Activated T-helper 17 cell treated with anti-CD3 and anti-CD28 coated beads, Interleukin-2, amount 50 U/mL, for 72 hours (primary cell): ENCODE data around the gene SLC44A1. TPM values are rescaled to one million over a fixed set of nuclear protein-coding genes. Genes with fewer than 3 reads are reported as not detected.

Experiments used
- ATAC-seq: fragments of 150-1000 bp; cut with Tn5 transposase; replicated peaks from 2 replicates; pipeline ENCODE4 v1.10.0; 2021; ENCODE audit warnings: mild to moderate bottlenecking, moderate library complexity
- H3K27ac Mint-ChIP-seq: one replicate; pipeline ENCODE4 v1.8.0; 2022; ENCODE audit warnings: mixed read lengths
- H3K27me3 Mint-ChIP-seq: one replicate; pipeline ENCODE4 v1.8.0; 2022; ENCODE audit warnings: mixed read lengths
- H3K36me3 Mint-ChIP-seq: one replicate; pipeline ENCODE4 v1.8.0; 2022; ENCODE audit warnings: low read depth, mild to moderate bottlenecking, mixed read lengths
- H3K4me1 Mint-ChIP-seq: one replicate; pipeline ENCODE4 v1.8.0; 2022; ENCODE audit warnings: mixed read lengths
- H3K4me3 Mint-ChIP-seq: one replicate; pipeline ENCODE4 v1.8.0; 2022; ENCODE audit warnings: mild to moderate bottlenecking, mixed read lengths
- H3K9me3 Mint-ChIP-seq: one replicate; pipeline ENCODE4 v1.8.0; 2022; ENCODE audit warnings: mixed read lengths
- total RNA-seq, 2 donors: library from RNA; stranded (reverse); gene quantifications; one replicate each; pipeline ENCODE4 v1.2.3, GENCODE V29; 2022

The SLC44A1 gene
- total RNA-seq, 2 donors from 2014 or later, result 4.4 to 5.0 TPM

DNA sequence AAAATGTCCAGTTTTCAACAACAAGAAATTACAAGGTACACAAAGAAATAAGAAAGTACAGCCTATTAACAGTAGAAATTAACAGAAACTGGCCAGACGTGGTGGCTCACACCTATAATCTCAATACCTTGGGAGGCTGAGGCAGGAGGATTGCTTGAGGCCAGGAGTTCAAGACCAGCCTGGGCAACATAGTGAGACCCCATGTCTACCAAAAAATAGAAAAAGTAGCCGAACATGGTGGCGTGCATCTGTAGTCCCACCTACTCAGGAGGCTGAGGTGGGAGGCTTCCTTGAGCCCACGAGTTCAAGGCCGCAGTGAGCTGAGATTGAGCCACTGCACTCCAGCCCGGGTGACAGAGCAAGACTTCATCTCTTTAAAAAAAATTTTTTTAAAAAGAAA is 161.9 kb downstream of the SLC44A1 start:
- Mint-ChIP-seq H3K9me3 (peaks cover 11% of the 10 kb centered on the region), H3K36me3 (peaks cover 8% of the 10 kb centered on the region), H3K4me3 (no peak overlapping the region), H3K27ac (no peak overlapping the region), H3K4me1 (peaks cover 28% of the 10 kb centered on the region), H3K27me3 (peaks cover 59% of the 10 kb centered on the region)
- ATAC-seq, result no peak

- Mint-ChIP-seq H3K27ac (no peak overlapping the region), H3K4me1 (no peaks in the 10 kb centered on the region), H3K36me3 (no peaks in the 10 kb centered on the region), H3K27me3 (peaks cover 36% of the 10 kb centered on the region), H3K4me3 (no peak overlapping the region), H3K9me3 (peaks cover 11% of the 10 kb centered on the region)
- ATAC-seq, result no peak
These were observed 169.1 kb downstream of the SLC44A1 start for GRCh38 chr9:105413525-105413924.

DNA sequence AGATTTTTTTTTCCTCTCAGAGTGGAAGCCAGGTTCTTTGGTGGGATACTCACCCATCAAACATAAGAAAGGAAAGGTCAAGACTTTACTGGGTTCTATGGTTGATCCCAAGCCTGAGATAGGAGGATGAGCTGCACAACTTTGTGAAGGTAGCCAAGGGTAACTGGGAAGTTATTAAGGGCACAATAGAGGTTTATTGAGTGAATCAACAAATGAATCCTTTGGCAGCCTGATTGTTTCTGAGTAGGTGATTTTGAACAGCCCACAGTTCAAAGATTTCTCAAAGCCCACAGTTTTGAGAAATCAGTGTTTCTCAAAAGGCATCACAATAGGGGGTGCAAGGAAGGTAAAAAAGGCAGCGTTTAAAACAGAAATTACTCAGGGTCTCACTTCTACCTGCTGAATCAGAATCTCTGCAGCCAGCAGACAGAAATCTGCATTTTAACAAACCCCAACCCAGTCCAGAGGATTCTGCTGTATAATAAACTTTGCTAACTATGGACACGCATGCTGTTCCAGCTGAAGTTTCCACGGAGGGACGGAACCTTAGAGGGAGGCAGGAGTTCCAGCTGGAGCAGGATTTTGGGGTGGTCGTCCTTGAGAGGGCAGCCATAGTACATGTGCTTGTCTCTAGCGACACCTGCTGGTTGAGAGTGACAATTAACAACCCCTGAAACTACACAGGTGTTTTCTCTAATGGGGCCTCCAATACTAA is 170.7 kb downstream of the SLC44A1 start:
- H3K36me3 Mint-ChIP-seq, result no peaks in the 10 kb centered on the region
- ATAC-seq, result peak; percentile 56
- H3K9me3 Mint-ChIP-seq, result peaks cover 6% of the 10 kb centered on the region
- peaks cover 29% of the 10 kb centered on the region for H3K27me3 Mint-ChIP-seq
- H3K4me1 Mint-ChIP-seq, result no peaks in the 10 kb centered on the region
- no peak overlapping the region for H3K4me3 Mint-ChIP-seq
- H3K27ac Mint-ChIP-seq, result no peak overlapping the region

DNA sequence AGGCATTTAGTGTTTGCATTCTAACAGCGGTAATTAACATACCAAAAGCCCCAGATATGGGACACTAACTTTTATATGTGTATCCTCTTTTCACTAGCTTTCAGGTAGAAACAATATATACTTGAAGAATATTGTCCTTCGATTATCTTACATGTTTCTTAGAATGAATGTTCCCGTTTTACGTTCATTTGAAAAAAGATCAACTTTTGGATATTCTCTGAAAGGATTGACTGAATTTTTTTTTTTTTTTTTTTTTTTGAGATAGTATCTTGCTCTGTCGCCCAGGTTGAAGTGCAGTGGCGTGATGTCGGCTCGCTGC is 171.2 kb downstream of the SLC44A1 start:
- Mint-ChIP-seq H3K27ac (no peak overlapping the region), H3K36me3 (no peaks in the 10 kb centered on the region), H3K4me1 (no peaks in the 10 kb centered on the region), H3K4me3 (no peak overlapping the region), H3K27me3 (peaks cover 26% of the 10 kb centered on the region), H3K9me3 (peaks cover 6% of the 10 kb centered on the region)
- ATAC-seq, result no peak

GRCh38 chr9:105416840-105417239 is 172.4 kb downstream of the SLC44A1 start:
- no peaks in the 10 kb centered on the region for H3K9me3 Mint-ChIP-seq
- peaks cover 19% of the 10 kb centered on the region for H3K27me3 Mint-ChIP-seq

DNA sequence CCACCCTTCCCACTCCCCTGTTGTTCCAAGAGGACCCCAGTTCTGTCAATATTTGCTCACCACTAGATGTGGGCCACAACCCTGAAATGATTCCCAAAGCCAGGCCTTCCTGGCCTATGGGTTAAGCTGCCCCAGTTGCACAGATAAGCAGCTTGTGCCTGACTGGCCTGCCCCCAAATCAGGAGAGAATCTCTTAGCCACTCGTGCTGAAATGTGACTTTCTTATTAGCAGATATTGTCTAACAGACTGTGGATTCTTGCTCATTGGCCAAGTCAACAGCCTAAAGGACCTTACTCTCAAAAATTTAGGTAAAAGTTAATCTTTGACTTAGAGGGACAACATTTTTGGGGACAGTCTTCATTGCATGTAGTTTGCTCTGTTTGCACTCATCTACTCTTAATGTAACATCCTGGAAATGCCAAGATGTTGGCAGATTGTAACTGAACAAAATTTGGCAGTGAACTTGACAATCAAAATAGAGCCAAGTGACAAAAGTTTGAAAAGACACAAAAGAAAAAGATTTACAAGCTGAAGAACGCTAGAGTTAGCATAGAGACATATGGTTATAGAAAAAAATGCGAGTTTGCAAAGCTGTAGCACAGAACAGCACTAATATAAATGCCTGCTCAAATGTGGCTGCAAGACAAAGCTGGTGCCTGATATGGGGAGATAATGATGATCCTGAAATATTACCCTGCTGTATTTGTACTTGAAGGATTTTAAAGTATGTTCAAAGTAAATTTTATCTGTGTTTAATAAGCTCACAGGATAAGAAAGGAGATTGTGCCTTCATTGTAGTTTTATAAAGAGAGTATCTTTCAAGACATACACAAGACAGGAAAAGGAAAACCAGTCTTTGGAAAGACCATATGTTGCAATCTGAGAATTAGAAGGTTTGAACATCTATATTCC is 174.4 kb downstream of the SLC44A1 start:
- Mint-ChIP-seq H3K4me3 (no peak overlapping the region), H3K9me3 (no peaks in the 10 kb centered on the region), H3K27me3 (peaks cover 10% of the 10 kb centered on the region), H3K4me1 (no peaks in the 10 kb centered on the region), H3K36me3 (no peaks in the 10 kb centered on the region), H3K27ac (no peak overlapping the region)
- ATAC-seq, result no peak

More at GRCh38 chr9:105416840-105417239, 172.4 kb downstream of the SLC44A1 start:
- H3K4me3 Mint-ChIP-seq, result no peak overlapping the region
- no peak for ATAC-seq
- no peaks in the 10 kb centered on the region for H3K4me1 Mint-ChIP-seq
- no peak overlapping the region for H3K27ac Mint-ChIP-seq
- no peaks in the 10 kb centered on the region for H3K36me3 Mint-ChIP-seq

- no peak overlapping the region for H3K27ac Mint-ChIP-seq
- H3K4me1 Mint-ChIP-seq, result no peaks in the 10 kb centered on the region
- H3K36me3 Mint-ChIP-seq, result no peaks in the 10 kb centered on the region
- H3K9me3 Mint-ChIP-seq, result no peaks in the 10 kb centered on the region
- H3K27me3 Mint-ChIP-seq, result peaks cover 6% of the 10 kb centered on the region
- no peak for ATAC-seq
- no peak overlapping the region for H3K4me3 Mint-ChIP-seq
These were observed 175.6 kb downstream of the SLC44A1 start for GRCh38 chr9:105419816-105420597.

DNA sequence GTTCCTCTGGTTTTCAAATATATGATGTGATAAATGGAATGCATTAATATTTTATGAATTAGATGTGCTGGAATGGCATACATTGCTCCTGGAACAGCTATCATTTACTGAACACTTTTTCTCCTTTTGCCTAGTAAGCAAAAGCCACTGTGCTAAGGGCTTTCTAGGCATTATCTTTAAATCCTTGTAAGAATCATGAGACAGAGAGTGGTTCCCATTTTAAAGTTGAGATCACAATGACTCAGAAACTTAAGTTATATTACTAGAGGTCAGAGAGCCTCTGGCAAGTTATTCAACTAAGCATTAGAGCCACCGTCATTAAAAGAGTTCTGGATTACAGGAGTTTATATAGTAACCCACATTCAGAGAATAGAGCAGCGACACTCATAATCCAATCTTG is 176.7 kb downstream of the SLC44A1 start:
- H3K4me1 Mint-ChIP-seq, result no peaks in the 10 kb centered on the region
- ATAC-seq, result no peak
- no peak overlapping the region for H3K4me3 Mint-ChIP-seq
- H3K36me3 Mint-ChIP-seq, result no peaks in the 10 kb centered on the region
- peaks cover 3% of the 10 kb centered on the region for H3K27me3 Mint-ChIP-seq
- H3K9me3 Mint-ChIP-seq, result no peaks in the 10 kb centered on the region
- H3K27ac Mint-ChIP-seq, result no peak overlapping the region

- H3K27me3 Mint-ChIP-seq, result peaks cover 3% of the 10 kb centered on the region
- no peaks in the 10 kb centered on the region for H3K36me3 Mint-ChIP-seq
- H3K4me1 Mint-ChIP-seq, result no peaks in the 10 kb centered on the region
- H3K4me3 Mint-ChIP-seq, result no peak overlapping the region
- H3K27ac Mint-ChIP-seq, result no peak overlapping the region
- H3K9me3 Mint-ChIP-seq, result no peaks in the 10 kb centered on the region
- no peak for ATAC-seq
These were observed 177.4 kb downstream of the SLC44A1 start for GRCh38 chr9:105421864-105422263.

- Mint-ChIP-seq H3K36me3 (no peaks in the 10 kb centered on the region), H3K9me3 (no peaks in the 10 kb centered on the region), H3K27ac (no peak overlapping the region), H3K4me1 (no peaks in the 10 kb centered on the region), H3K4me3 (no peak overlapping the region), H3K27me3 (peaks cover 4% of the 10 kb centered on the region)
- peak; percentile 42 for ATAC-seq
These were observed 181.5 kb downstream of the SLC44A1 start for GRCh38 chr9:105425816-105426433.

DNA sequence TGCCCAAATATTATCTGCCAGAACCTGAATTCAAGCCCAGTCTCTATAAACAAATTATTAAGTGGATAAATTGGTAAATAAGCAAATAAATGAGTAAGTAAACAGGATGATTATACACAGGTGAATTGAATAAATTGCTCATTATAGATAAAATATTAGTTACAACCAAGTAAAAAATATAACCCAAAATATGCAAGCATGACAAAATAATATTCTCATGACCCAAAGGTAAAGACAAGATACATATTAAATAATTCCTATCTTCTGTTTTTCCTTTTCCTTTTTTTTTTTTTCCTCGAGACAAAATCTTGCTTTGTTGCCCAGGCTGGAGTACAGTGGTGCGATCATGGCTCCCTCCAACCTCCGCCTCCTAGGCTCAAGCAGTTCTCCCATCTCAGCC is 182.2 kb downstream of the SLC44A1 start:
- Mint-ChIP-seq H3K4me3 (no peak overlapping the region), H3K27ac (no peak overlapping the region), H3K36me3 (no peaks in the 10 kb centered on the region), H3K9me3 (no peaks in the 10 kb centered on the region), H3K4me1 (no peaks in the 10 kb centered on the region), H3K27me3 (peaks cover 5% of the 10 kb centered on the region)
- no peak for ATAC-seq

DNA sequence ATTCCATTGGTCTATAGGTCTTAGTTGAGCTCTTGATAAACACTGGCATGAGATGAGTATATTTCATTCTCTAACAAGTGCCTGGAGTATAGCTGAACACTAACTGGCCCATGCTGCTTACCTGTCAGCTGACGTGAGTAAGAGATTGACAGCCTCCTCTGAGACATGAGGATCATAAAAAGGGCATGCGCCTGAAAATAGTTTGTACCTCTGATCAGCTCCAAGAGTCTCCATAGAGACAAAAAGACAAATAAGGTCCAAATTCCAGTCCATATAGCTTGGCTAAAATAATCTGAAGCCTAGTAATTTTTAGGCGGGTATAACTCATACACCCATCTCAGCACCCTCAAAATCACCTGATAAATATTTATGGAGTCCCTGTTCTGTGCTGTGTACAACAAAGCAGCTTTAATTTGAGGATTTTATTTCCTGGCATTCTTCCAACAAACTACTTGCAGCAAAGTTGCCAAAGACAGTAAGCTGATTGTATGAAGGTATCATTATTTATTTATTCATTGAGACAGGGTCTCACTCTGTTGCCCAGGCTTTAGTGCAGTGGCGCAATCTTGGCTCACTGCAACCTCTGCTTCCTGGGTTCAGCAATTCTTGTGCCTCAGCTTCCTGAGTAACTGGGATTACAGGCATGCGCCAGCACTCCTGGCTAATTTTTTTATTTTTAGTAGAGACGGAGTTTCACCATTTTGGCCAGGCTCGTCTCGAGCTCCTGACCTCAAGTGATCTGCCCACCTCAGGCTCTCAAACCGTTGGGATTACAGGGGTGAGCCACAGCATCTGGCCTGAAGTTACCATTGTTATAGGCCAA is 187.2 kb downstream of the SLC44A1 start:
- peaks cover 5% of the 10 kb centered on the region for H3K9me3 Mint-ChIP-seq
- H3K36me3 Mint-ChIP-seq, result no peaks in the 10 kb centered on the region
- H3K27me3 Mint-ChIP-seq, result peaks cover 3% of the 10 kb centered on the region
- H3K4me1 Mint-ChIP-seq, result no peaks in the 10 kb centered on the region
- ATAC-seq, result no peak
- no peak overlapping the region for H3K27ac Mint-ChIP-seq
- no peak overlapping the region for H3K4me3 Mint-ChIP-seq

GRCh38 chr9:105432247-105432842 is 187.9 kb downstream of the SLC44A1 start:
- Mint-ChIP-seq H3K4me1 (no peaks in the 10 kb centered on the region), H3K27ac (no peak overlapping the region), H3K4me3 (no peak overlapping the region), H3K36me3 (no peaks in the 10 kb centered on the region), H3K27me3 (peaks cover 3% of the 10 kb centered on the region), H3K9me3 (peaks cover 5% of the 10 kb centered on the region)
- no peak for ATAC-seq
